ENCODE measurements around the gene EIF2S1. TPM values are rescaled to one million over a fixed set of nuclear protein-coding genes. Genes with fewer than 3 reads are reported as not detected.
"Not testable (repeated sequence)": the region's sequence is repeated elsewhere in the genome, so short reads cannot be mapped to it uniquely, and the experiment has no call there.

Gene EIF2S1
- total and polyA plus RNA-seq, 5 donors from 2014 or later, result 35.3 to 172 (median 128) TPM

- Histone ChIP-seq H3K36me3 (ENCODE audit: control insufficient read depth, insufficient read depth, low read length) (peaks cover 45% of the 10 kb centered on the region), H3K4me3 (ENCODE audit: low read depth, low read length) (no peak overlapping the region), H3K9me3 (ENCODE audit: control insufficient read depth in 2 of 2, low read length in 2 of 2) (no peaks in the 10 kb centered on the region), H3K27me3 (ENCODE audit: control insufficient read depth, insufficient read depth, low read length) (no peaks in the 10 kb centered on the region), H3K27ac (ENCODE audit: insufficient read depth, low read length, poor library complexity, severe bottlenecking) (no peak overlapping the region), H3K4me1 (ENCODE audit: control insufficient read depth, insufficient read depth, low read length, poor library complexity, severe bottlenecking) (no peaks in the 10 kb centered on the region)
- Mint-ChIP-seq H3K36me3 (peaks cover 30% of the 10 kb centered on the region), H3K27ac (peak overlapping the region in 2 of 3 donors; percentile 15 to 83), H3K4me3 (no peak overlapping the region), H3K4me1 (no peaks in the 10 kb centered on the region), H3K27me3 (no peaks in the 10 kb centered on the region), H3K9me3 (no peaks in the 10 kb centered on the region)
- ATAC-seq (ENCODE audit: low read depth in 2 of 2) (no peak), DNase-seq (no peak)
These were observed 27.7 kb upstream of the EIF2S1 start for GRCh38 chr14:67332468-67332867.

GRCh38 chr14:67335781-67336180 lies 24.3 kb upstream of the EIF2S1 start:
- no peaks in the 10 kb centered on the region for H3K4me1 ChIP-seq (ENCODE audit: control insufficient read depth, insufficient read depth, low read length, poor library complexity, severe bottlenecking)
- H3K27me3 ChIP-seq (ENCODE audit: control insufficient read depth, insufficient read depth, low read length), result no peaks in the 10 kb centered on the region
- H3K4me1 Mint-ChIP-seq, result no peaks in the 10 kb centered on the region
- H3K27ac ChIP-seq (ENCODE audit: insufficient read depth, low read length, poor library complexity, severe bottlenecking), result no peak overlapping the region
- H3K4me3 Mint-ChIP-seq, result no peak overlapping the region
- no peaks in the 10 kb centered on the region for H3K9me3 Mint-ChIP-seq
- no peaks in the 10 kb centered on the region for H3K9me3 ChIP-seq (ENCODE audit: control insufficient read depth in 2 of 2, low read length in 2 of 2)
- peak overlapping the region in 2 of 3 donors; percentile 26 to 82 for H3K27ac Mint-ChIP-seq
- H3K27me3 Mint-ChIP-seq, result no peaks in the 10 kb centered on the region
- H3K4me3 ChIP-seq (ENCODE audit: low read depth, low read length), result no peak overlapping the region
- ATAC-seq (ENCODE audit: low read depth in 2 of 2) (no peak), DNase-seq (peak in 2 of 3 donors; percentile 19 to 55)
- peaks cover 70% of the 10 kb centered on the region for H3K36me3 ChIP-seq (ENCODE audit: control insufficient read depth, insufficient read depth, low read length)
- peaks cover 43% of the 10 kb centered on the region for H3K36me3 Mint-ChIP-seq

GRCh38 chr14:67341231-67341630 lies 18.9 kb upstream of the EIF2S1 start:
- ATAC-seq (ENCODE audit: low read depth in 2 of 2); H3K27me3 ChIP-seq (ENCODE audit: control insufficient read depth, insufficient read depth, low read length); H3K27ac ChIP-seq (ENCODE audit: insufficient read depth, low read length, poor library complexity, severe bottlenecking); H3K4me1 ChIP-seq (ENCODE audit: control insufficient read depth, insufficient read depth, low read length, poor library complexity, severe bottlenecking); H3K4me1 Mint-ChIP-seq; H3K9me3 ChIP-seq (ENCODE audit: control insufficient read depth in 2 of 2, low read length in 2 of 2); H3K27ac Mint-ChIP-seq; DNase-seq; H3K27me3 Mint-ChIP-seq; H3K9me3 Mint-ChIP-seq; H3K4me3 Mint-ChIP-seq; H3K4me3 ChIP-seq (ENCODE audit: low read depth, low read length): not testable (repeated sequence)
- H3K36me3 Mint-ChIP-seq, result peaks cover 43% of the 10 kb centered on the region
- peaks cover 66% of the 10 kb centered on the region for H3K36me3 ChIP-seq (ENCODE audit: control insufficient read depth, insufficient read depth, low read length)

- Histone ChIP-seq H3K27me3 (ENCODE audit: control insufficient read depth, insufficient read depth, low read length) (no peaks in the 10 kb centered on the region), H3K4me3 (ENCODE audit: low read depth, low read length) (no peak overlapping the region), H3K27ac (ENCODE audit: insufficient read depth, low read length, poor library complexity, severe bottlenecking) (no peak overlapping the region), H3K4me1 (ENCODE audit: control insufficient read depth, insufficient read depth, low read length, poor library complexity, severe bottlenecking) (no peaks in the 10 kb centered on the region), H3K36me3 (ENCODE audit: control insufficient read depth, insufficient read depth, low read length) (peaks cover 65% of the 10 kb centered on the region), H3K9me3 (ENCODE audit: control insufficient read depth in 2 of 2, low read length in 2 of 2) (no peaks in the 10 kb centered on the region)
- Mint-ChIP-seq H3K4me1 (no peaks in the 10 kb centered on the region), H3K4me3 (no peak overlapping the region), H3K27me3 (no peaks in the 10 kb centered on the region), H3K36me3 (peaks cover 41% of the 10 kb centered on the region), H3K9me3 (no peaks in the 10 kb centered on the region), H3K27ac (peak overlapping the region in 1 of 3 donors; percentile 45)
- DNase-seq (no peak), ATAC-seq (ENCODE audit: low read depth in 2 of 2) (no peak)
These were observed 16.4 kb upstream of the EIF2S1 start for GRCh38 chr14:67343601-67344230.

- H3K4me1 ChIP-seq (ENCODE audit: control insufficient read depth, insufficient read depth, low read length, poor library complexity, severe bottlenecking), result no peaks in the 10 kb centered on the region
- peaks cover 40% of the 10 kb centered on the region for H3K36me3 Mint-ChIP-seq
- H3K27me3 ChIP-seq (ENCODE audit: control insufficient read depth, insufficient read depth, low read length), result no peaks in the 10 kb centered on the region
- H3K36me3 ChIP-seq (ENCODE audit: control insufficient read depth, insufficient read depth, low read length), result peaks cover 71% of the 10 kb centered on the region
- ATAC-seq (ENCODE audit: low read depth in 2 of 2), result no peak
- no peak for DNase-seq
- no peaks in the 10 kb centered on the region for H3K9me3 ChIP-seq (ENCODE audit: control insufficient read depth in 2 of 2, low read length in 2 of 2)
- H3K9me3 Mint-ChIP-seq, result no peaks in the 10 kb centered on the region
- no peaks in the 10 kb centered on the region for H3K4me1 Mint-ChIP-seq
- no peak overlapping the region for H3K27ac ChIP-seq (ENCODE audit: insufficient read depth, low read length, poor library complexity, severe bottlenecking)
- H3K27me3 Mint-ChIP-seq, result no peaks in the 10 kb centered on the region
- H3K4me3 ChIP-seq (ENCODE audit: low read depth, low read length), result no peak overlapping the region
- no peak overlapping the region for H3K4me3 Mint-ChIP-seq
- H3K27ac Mint-ChIP-seq, result no peak overlapping the region
These were observed 14.5 kb upstream of the EIF2S1 start for GRCh38 chr14:67345583-67345982.

GRCh38 chr14:67352055-67352454 lies 8.1 kb upstream of the EIF2S1 start:
- Mint-ChIP-seq H3K27ac (no peak overlapping the region), H3K4me3 (peak overlapping the region in 2 of 4 donors; percentile 32 to 48), H3K4me1 (peaks cover 9 to 32% (median 18%) of the 10 kb centered on the region in 4 donors), H3K27me3 (no peaks in the 10 kb centered on the region), H3K9me3 (peaks cover 0 to 1% (median 0%) of the 10 kb centered on the region in 7 donors), H3K36me3 (peaks cover 16% of the 10 kb centered on the region)
- H3K4me3 ChIP-seq (ENCODE audit: low read depth, low read length), result no peak overlapping the region
- DNase-seq, result no peak
- no peaks in the 10 kb centered on the region for H3K9me3 ChIP-seq (ENCODE audit: control insufficient read depth in 2 of 2, low read length in 2 of 2)
- no peaks in the 10 kb centered on the region for H3K27me3 ChIP-seq (ENCODE audit: control insufficient read depth, insufficient read depth, low read length)
- peaks cover 49% of the 10 kb centered on the region for H3K36me3 ChIP-seq (ENCODE audit: control insufficient read depth, insufficient read depth, low read length)
- no peak for ATAC-seq (ENCODE audit: low read depth in 2 of 2)
- H3K4me1 ChIP-seq (ENCODE audit: control insufficient read depth, insufficient read depth, low read length, poor library complexity, severe bottlenecking), result no peaks in the 10 kb centered on the region
- no peak overlapping the region for H3K27ac ChIP-seq (ENCODE audit: insufficient read depth, low read length, poor library complexity, severe bottlenecking)

GRCh38 chr14:67357186-67357968 lies 2.8 kb upstream of the EIF2S1 start:
- H3K27me3 ChIP-seq (ENCODE audit: control insufficient read depth, insufficient read depth, low read length), result no peaks in the 10 kb centered on the region
- peaks cover 5% of the 10 kb centered on the region for H3K36me3 ChIP-seq (ENCODE audit: control insufficient read depth, insufficient read depth, low read length)
- no peak overlapping the region for H3K4me3 ChIP-seq (ENCODE audit: low read depth, low read length)
- peak overlapping the region in 1 of 3 donors; percentile 18 for H3K27ac Mint-ChIP-seq
- no peak for ATAC-seq (ENCODE audit: low read depth in 2 of 2)
- no peaks in the 10 kb centered on the region for H3K36me3 Mint-ChIP-seq
- peaks cover 0 to 3% (median 0%) of the 10 kb centered on the region in 7 donors for H3K9me3 Mint-ChIP-seq
- H3K4me1 Mint-ChIP-seq, result peaks cover 36 to 73% (median 55%) of the 10 kb centered on the region in 4 donors
- H3K27ac ChIP-seq (ENCODE audit: insufficient read depth, low read length, poor library complexity, severe bottlenecking), result no peak overlapping the region
- H3K4me3 Mint-ChIP-seq, result peak overlapping the region; percentile 88 to 100 (median 98)
- no peaks in the 10 kb centered on the region for H3K9me3 ChIP-seq (ENCODE audit: control insufficient read depth in 2 of 2, low read length in 2 of 2)
- DNase-seq, result no peak
- H3K27me3 Mint-ChIP-seq, result no peaks in the 10 kb centered on the region
- peaks cover 43% of the 10 kb centered on the region for H3K4me1 ChIP-seq (ENCODE audit: control insufficient read depth, insufficient read depth, low read length, poor library complexity, severe bottlenecking)
